Ovary (tissue), 9 donors: ENCODE results near the gene SRRM2. TPM values are rescaled to one million over a fixed set of nuclear protein-coding genes. Genes with fewer than 3 reads are reported as not detected.

Experiments used
- DNase-seq, 5 donors: peaks; one replicate each; pipeline ENCODE4 v3.0.0-alpha.2; 2019 to 2020
- H3K27ac ChIP-seq, 2 donors: fragments of 200-600 bp; one replicate each; pipeline versions ENCODE4 v1.5.1 to v1.8.0; 2019 to 2022
- H3K27me3 ChIP-seq: fragments of 200-600 bp; one replicate; pipeline ENCODE4 v1.8.0; 2022
- H3K36me3 ChIP-seq: fragments of 200-600 bp; sonication (generic); one replicate; pipeline ENCODE4 v1.5.1; 2019
- H3K4me1 ChIP-seq: one replicate; pipeline ENCODE4 v1.8.1; 2013; ENCODE audit warnings: mild to moderate bottlenecking, moderate library complexity; ENCODE audit not compliant: insufficient read depth
- H3K4me3 ChIP-seq: fragments of 200-600 bp; sonication (generic); one replicate; pipeline ENCODE4 v1.5.1; 2017
- H3K9me3 ChIP-seq, 2 donors: fragments of 200-600 bp in 1 of 2; sonication (generic) in 1 of 2; one replicate each; pipeline versions ENCODE4 v1.5.1 to v1.8.1; 2013 to 2019; ENCODE audit warnings: mild to moderate bottlenecking in 1 of 2, moderate library complexity in 1 of 2
- CTCF ChIP-seq, 3 donors: fragments of 450-650 bp in 2 of 3; fragments of 200-600 bp in 1 of 3; IDR thresholded peaks; one replicate each; pipeline versions ENCODE4 v1.5.1 to v1.8.0; 2016 to 2022; ENCODE audit warnings: antibody characterized with exemption in 3 of 3, mild to moderate bottlenecking in 1 of 3
- EP300 ChIP-seq: sonication (generic); formaldehyde crosslinking; IDR thresholded peaks from one replicate; pipeline ENCODE4 v1.6.1; 2017; ENCODE audit warnings: antibody characterized with exemption
- POLR2A ChIP-seq: fragments of 450-650 bp; IDR thresholded peaks from one replicate; pipeline ENCODE4 v1.6.1; 2017; ENCODE audit warnings: antibody characterized with exemption, mild to moderate bottlenecking, moderate library complexity
- WGBS, 3 donors: extraction: QIAGEN DNeasy Blood & Tissue Kit in 1 of 3; methylation state at CpG; one replicate each; pipeline versions ENCODE4 v1.1.5 to v1.1.7; 2013 to 2017; 5-methylcytosine and 5-hydroxymethylcytosine counted together
- intact Hi-C, 4 donors: fragments of 100-400 bp; cut with DNase I; formaldehyde crosslinking; loops; one replicate each; pipeline versions ENCODE4 v1.11.0 to v1.15.1; 2022 to 2023
- polyA plus RNA-seq, 2 donors: library from polyadenylated mRNA; stranded (reverse); fragments of 200-250 nt in 1 of 2; fragments of 350-450 nt in 1 of 2; fragmentation: Illumina TruSeq in 1 of 2; extraction: RNeasy Lipid Tissue Mini Kit (QIAGEN cat#74804) in 1 of 2; gene quantifications; one replicate each; pipeline ENCODE4 v1.2.3, GENCODE V29; 2013 to 2014
- total RNA-seq, 7 donors: library from RNA; depleted of rRNA in 2 of 7; stranded (reverse); fragments of >200 nt in 2 of 7; fragmentation: NEBNext Ultra II Directional in 3 of 7; extraction: Animal tissue kit (Norgen Biotek cat#: 25700) in 3 of 7; gene quantifications; one replicate each; pipeline versions ENCODE4 v1.1.0 to v1.2.4, GENCODE V29; 2016 to 2023
- donor health status: DM: no; HTN: no; CAD: no; lungs with moderate emphysema.
- donor health status: DM: no; HTN: no; CAD: no.
- donor health status: Bipolar disorder and iron deficiency.
- donor health status: DM: yes; HTN: yes; CAD: no.
- donor health status: DM: no; HTN: no; CAD: no.
- donor health status: DM: yes; HTN: yes; CAD: no.

SRRM2 gene
- total and polyA plus RNA-seq, 9 donors, result 300 to 736 (median 524) TPM

GRCh38 chr16:2752850-2753732 is 653 bp downstream of the SRRM2 start:
- H3K9me3 ChIP-seq, result no peaks in the 10 kb centered on the region
- H3K4me3 ChIP-seq, result peak overlapping the region; percentile 66
- no peaks in the 10 kb centered on the region for H3K27me3 ChIP-seq
- WGBS, 3 donors, result 0 to 1% (median 0%) methylated on average over 46 to 81 of the region's 82 CpGs
- H3K27ac ChIP-seq, result peak overlapping the region; percentile 97 to 98
- TF ChIP-seq CTCF (IDR thresholded peaks at IDR 0.05), result no peak
- intact Hi-C loops, result no loop called here
- DNase-seq, result peak in 4 of 5 donors; percentile 86 to 95 (median 90)
- no peaks in the 10 kb centered on the region for H3K36me3 ChIP-seq
- peaks cover 26% of the 10 kb centered on the region for H3K4me1 ChIP-seq

- intact Hi-C loops, result no loop called here
- DNase-seq, result no peak
- Histone ChIP-seq H3K27me3 (no peaks in the 10 kb centered on the region), H3K4me1 (peaks cover 26% of the 10 kb centered on the region), H3K36me3 (no peaks in the 10 kb centered on the region), H3K4me3 (peak overlapping the region; percentile 66), H3K9me3 (no peaks in the 10 kb centered on the region), H3K27ac (peak overlapping the region; percentile 97 to 98)
- WGBS, 3 donors, result 0 to 1% (median 1%) methylated on average over 7 of the region's 7 CpGs
- TF ChIP-seq POLR2A, result no peak
- TF ChIP-seq CTCF (IDR thresholded peaks at IDR 0.05), result no peak
- TF ChIP-seq EP300, result no peak
Measured at GRCh38 chr16:2753733-2754020, 1.2 kb downstream of the SRRM2 start.

GRCh38 chr16:2755158-2755557 is 2.7 kb downstream of the SRRM2 start:
- DNase-seq, result no peak
- Histone ChIP-seq H3K4me1 (peaks cover 26% of the 10 kb centered on the region), H3K4me3 (no peak overlapping the region), H3K9me3 (no peaks in the 10 kb centered on the region), H3K27ac (no peak overlapping the region), H3K27me3 (no peaks in the 10 kb centered on the region), H3K36me3 (no peaks in the 10 kb centered on the region)
- 16 to 21% (median 16%) methylated on average over 3 of the region's 3 CpGs for WGBS, 3 donors
- TF ChIP-seq EP300 (no peak), POLR2A (no peak)
- intact Hi-C loops, result no loop called here

- H3K27ac ChIP-seq, result no peak overlapping the region
- H3K27me3 ChIP-seq, result no peaks in the 10 kb centered on the region
- H3K36me3 ChIP-seq, result no peaks in the 10 kb centered on the region
- no peak for TF ChIP-seq CTCF (IDR thresholded peaks at IDR 0.05)
- TF ChIP-seq POLR2A, result no peak
- TF ChIP-seq EP300, result no peak
- H3K4me1 ChIP-seq, result peaks cover 25% of the 10 kb centered on the region
- DNase-seq, result no peak
- 81 to 90% (median 82%) methylated on average over 30 of the region's 30 CpGs for WGBS, 3 donors
- intact Hi-C loops, result no loop called here
- H3K9me3 ChIP-seq, result no peaks in the 10 kb centered on the region
- no peak overlapping the region for H3K4me3 ChIP-seq
Measured at GRCh38 chr16:2756288-2757015, 4.0 kb downstream of the SRRM2 start.

- no peak for TF ChIP-seq POLR2A
- TF ChIP-seq EP300, result no peak
- TF ChIP-seq CTCF (IDR thresholded peaks at IDR 0.05), result no peak
- Histone ChIP-seq H3K4me1 (peaks cover 19% of the 10 kb centered on the region), H3K27me3 (no peaks in the 10 kb centered on the region), H3K9me3 (no peaks in the 10 kb centered on the region), H3K36me3 (no peaks in the 10 kb centered on the region), H3K27ac (no peak overlapping the region), H3K4me3 (no peak overlapping the region)
- no peak for DNase-seq
- intact Hi-C loops, result no loop called here
- 72 to 78% (median 77%) methylated on average over 11 of the region's 11 CpGs for WGBS, 3 donors
Measured at GRCh38 chr16:2757344-2757743, 4.9 kb downstream of the SRRM2 start.
